Gastroesophageal sphincter (tissue), 4 donors: Measurements from ENCODE around the gene GPX4. TPM values are rescaled to one million over a fixed set of nuclear protein-coding genes. Genes with fewer than 3 reads are reported as not detected.
A peak's percentile ranks its signal among the peaks of the same experiment; 100 is the strongest.

ENCODE experiments used
- ATAC-seq: fragments of 150-250 bp; one replicate; pipeline ENCODE4 v1.9.1; 2016; ENCODE audit warnings: mild to moderate bottlenecking, moderate library complexity
- H3K27ac ChIP-seq, 4 donors: fragments of 200-600 bp; sonication (generic) in 3 of 4; 1 replicate in 3 of 4; 2 replicates in 1 of 4; pipeline ENCODE4 v1.5.1; 2016 to 2019
- H3K27me3 ChIP-seq: fragments of 200-600 bp; sonication (generic); one replicate; pipeline ENCODE4 v1.5.1; 2019
- H3K36me3 ChIP-seq, 2 donors: fragments of 200-600 bp; sonication (generic); one replicate each; pipeline ENCODE4 v1.5.1; 2019; ENCODE audit warnings: control low read depth in 1 of 2
- H3K4me1 ChIP-seq, 3 donors: fragments of 200-600 bp; sonication (generic); 1 replicate in 2 of 3; 2 replicates in 1 of 3; pipeline ENCODE4 v1.5.1; 2016 to 2019; ENCODE audit warnings: control low read depth in 2 of 3
- H3K4me3 ChIP-seq, 2 donors: fragments of 200-600 bp; sonication (generic); one replicate each; pipeline ENCODE4 v1.5.1; 2019; ENCODE audit warnings: mild to moderate bottlenecking in 1 of 2, moderate library complexity in 1 of 2
- H3K9me3 ChIP-seq, 3 donors: fragments of 200-600 bp; sonication (generic); one replicate each; pipeline ENCODE4 v1.5.1; 2017 to 2019; ENCODE audit warnings: control low read depth in 2 of 3
- CTCF ChIP-seq, 4 experiments: fragments of 200-600 bp in 2 of 4; fragments of 450-650 bp in 2 of 4; sonication (generic) in 1 of 4; IDR thresholded peaks; one replicate each; pipeline ENCODE4 v1.5.1; 2017 to 2019; ENCODE audit warnings: antibody characterized with exemption in 4 of 4, mild to moderate bottlenecking in 2 of 4, moderate library complexity in 2 of 4
- EP300 ChIP-seq: sonication (generic); formaldehyde crosslinking; IDR thresholded peaks from one replicate; pipeline ENCODE4 v1.6.1; 2017; ENCODE audit warnings: antibody characterized with exemption, mild to moderate bottlenecking
- POLR2A ChIP-seq, 2 donors: fragments of 450-650 bp; IDR thresholded peaks; one replicate each; pipeline ENCODE4 v1.6.1; 2017; ENCODE audit warnings: antibody characterized with exemption in 2 of 2, mild to moderate bottlenecking in 2 of 2, moderate library complexity in 1 of 2
- POLR2AphosphoS5 ChIP-seq: sonication (generic); formaldehyde crosslinking; IDR thresholded peaks from one replicate; pipeline ENCODE4 v1.6.1; 2017; ENCODE audit warnings: antibody characterized with exemption
- WGBS, 2 donors: methylation state at CpG; one replicate each; pipeline ENCODE4 v1.1.5; 2018; ENCODE audit warnings: low coverage in 1 of 2; 5-methylcytosine and 5-hydroxymethylcytosine counted together
- total RNA-seq, 4 donors: library from RNA; depleted of rRNA; stranded (reverse); fragments of >200 nt; gene quantifications; one replicate each; pipeline ENCODE4 v1.1.0, GENCODE V29; 2016

GPX4 gene
- total RNA-seq, 4 donors from 2014 or later: 311 to 452 (median 349) TPM

GRCh38 chr19:1103132-1103707, 574 bp upstream of the GPX4 start:
- H3K9me3 ChIP-seq: no peaks in the 10 kb centered on the region
- no peak for TF ChIP-seq CTCF (IDR thresholded peaks at IDR 0.05)
- TF ChIP-seq POLR2A (IDR thresholded peaks at IDR 0.05): no peak
- WGBS, 2 donors: 6 to 27% methylated on average over 8 to 16 of the region's 20 CpGs
- peak overlapping the region; percentile 75 to 98 (median 98) for H3K27ac ChIP-seq
- H3K27me3 ChIP-seq: no peaks in the 10 kb centered on the region
- H3K4me1 ChIP-seq: peaks cover 0 to 86% (median 50%) of the 10 kb centered on the region in 3 donors
- ATAC-seq: no peak
- H3K36me3 ChIP-seq: peaks cover 0 to 29% of the 10 kb centered on the region in 2 donors
- H3K4me3 ChIP-seq: peak overlapping the region in 1 of 2 donors; percentile 75

GRCh38 chr19:1104311-1105007, 665 bp downstream of the GPX4 start:
- peaks cover 0 to 74% (median 38%) of the 10 kb centered on the region in 3 donors for H3K4me1 ChIP-seq
- no CpG with 5 or more reads among the region's 93 CpGs for WGBS, 2 donors
- H3K27ac ChIP-seq: peak overlapping the region; percentile 98 to 99 (median 98)
- peak overlapping the region; percentile 75 to 83 for H3K4me3 ChIP-seq
- H3K36me3 ChIP-seq: peaks cover 0 to 41% of the 10 kb centered on the region in 2 donors
- ATAC-seq: peak; percentile 37
- TF ChIP-seq CTCF (IDR thresholded peaks at IDR 0.05): no peak
- peak in 1 of 2 donors; percentile 5 for TF ChIP-seq POLR2A (IDR thresholded peaks at IDR 0.05)
- TF ChIP-seq POLR2AphosphoS5: no peak
- TF ChIP-seq EP300: no peak
- H3K9me3 ChIP-seq: no peaks in the 10 kb centered on the region
- no peaks in the 10 kb centered on the region for H3K27me3 ChIP-seq

GRCh38 chr19:1105008-1105872, 1.4 kb downstream of the GPX4 start:
- 88% methylated on average over 12 of the region's 69 CpGs; no CpG with 5 or more reads in 1 of the 2 donors for WGBS, 2 donors
- peaks cover 0 to 66% (median 38%) of the 10 kb centered on the region in 3 donors for H3K4me1 ChIP-seq

GRCh38 chr19:1105873-1106840, 2.4 kb downstream of the GPX4 start:
- peak overlapping the region in 1 of 2 donors; percentile 75 for H3K4me3 ChIP-seq
- H3K4me1 ChIP-seq: peaks cover 0 to 57% (median 35%) of the 10 kb centered on the region in 3 donors
- 80 to 88% methylated on average over 2 to 5 of the region's 32 CpGs for WGBS, 2 donors
- ATAC-seq: no peak
- H3K9me3 ChIP-seq: no peaks in the 10 kb centered on the region
- TF ChIP-seq CTCF (IDR thresholded peaks at IDR 0.05) (peak in 1 of 4 experiments; percentile 4), POLR2A (IDR thresholded peaks at IDR 0.05) (no peak)
- peaks cover 0 to 58% of the 10 kb centered on the region in 2 donors for H3K36me3 ChIP-seq
- H3K27ac ChIP-seq: peak overlapping the region in 3 of 4 donors; percentile 98
- no peaks in the 10 kb centered on the region for H3K27me3 ChIP-seq

More at GRCh38 chr19:1105008-1105872, 1.4 kb downstream of the GPX4 start:
- Histone ChIP-seq H3K9me3 (no peaks in the 10 kb centered on the region), H3K36me3 (peaks cover 0 to 49% of the 10 kb centered on the region in 2 donors), H3K27ac (peak overlapping the region; percentile 98 to 99 (median 98)), H3K27me3 (no peaks in the 10 kb centered on the region), H3K4me3 (peak overlapping the region; percentile 75 to 83)
- no peak for TF ChIP-seq POLR2A (IDR thresholded peaks at IDR 0.05)
- TF ChIP-seq POLR2AphosphoS5: peak; percentile 63
- ATAC-seq: no peak
